GM19467 (cell line): ENCODE measurements around the gene ST8SIA2.

Experiments used
- ATAC-seq: cut with Tn5 transposase; IDR thresholded peaks from one replicate; pipeline ENCODE4 v1.9.1; 2021; ENCODE audit warnings: mild to moderate bottlenecking, moderate library complexity; ENCODE audit not compliant: unreplicated experiment

The ST8SIA2 gene

GRCh38 chr15:92395098-92395635 lies 1.5 kb downstream of the ST8SIA2 start:
- no peak for ATAC-seq

- ATAC-seq: no peak
Observed at GRCh38 chr15:92399271-92399950, 5.7 kb downstream of the ST8SIA2 start.

DNA sequence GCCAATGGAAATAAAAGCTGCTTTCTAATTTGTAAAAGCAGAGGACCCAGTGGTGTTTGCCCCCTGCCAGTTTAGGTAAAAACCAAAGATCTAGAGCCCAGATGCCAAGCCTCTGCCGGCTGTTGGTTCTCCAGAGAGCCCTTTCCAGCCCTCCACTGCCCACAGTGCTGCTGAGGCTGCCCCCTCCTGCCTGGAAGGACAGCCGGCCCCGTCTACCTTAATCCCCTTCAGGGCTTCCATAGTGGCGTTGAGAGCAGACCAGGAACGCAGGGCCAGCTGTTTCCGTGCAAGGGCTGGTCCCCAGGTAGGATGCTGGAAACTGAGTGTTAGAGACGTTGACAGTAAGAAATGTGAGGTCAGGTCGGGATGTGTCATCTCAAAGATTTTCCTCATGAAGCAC lies 6.9 kb downstream of the ST8SIA2 start:
- ATAC-seq: no peak

DNA sequence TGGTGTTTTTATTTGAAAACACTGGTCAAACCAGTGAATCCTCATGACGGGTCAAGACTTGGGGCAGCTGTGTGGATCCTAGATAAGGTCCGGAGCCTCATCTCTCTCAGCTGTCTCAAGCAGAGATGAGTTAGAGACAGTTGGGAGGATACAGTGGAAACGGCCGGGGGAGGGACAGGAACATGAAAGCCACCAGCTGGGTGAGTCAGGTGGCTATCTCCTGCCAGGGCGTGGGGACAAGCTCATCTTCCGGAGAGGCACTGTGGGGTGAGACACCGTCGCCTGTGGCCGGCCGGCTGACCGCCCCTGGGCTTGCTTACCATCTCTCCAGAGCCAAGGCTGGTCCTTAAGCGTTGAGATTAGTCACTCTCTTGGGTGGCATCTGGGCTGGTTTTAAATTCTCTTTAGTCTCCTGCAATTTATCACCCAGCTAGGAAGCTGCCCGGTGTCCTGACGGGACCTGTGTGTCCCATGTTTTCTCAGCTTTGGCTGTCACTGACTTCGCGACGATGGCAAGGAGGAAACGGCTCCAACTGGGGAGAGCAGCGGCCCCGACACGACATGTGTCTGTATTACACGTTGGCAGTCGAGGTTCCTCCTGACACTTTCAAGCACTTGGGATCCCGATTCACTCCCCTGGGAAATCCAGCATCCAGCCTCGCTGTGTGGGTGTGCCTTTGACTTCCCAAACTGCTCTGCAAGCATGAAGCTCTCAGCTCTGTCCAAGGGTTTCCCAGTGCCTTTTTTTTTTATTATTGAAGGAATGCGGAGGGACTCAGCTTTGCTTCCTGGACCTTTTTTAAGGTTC lies 7.5 kb downstream of the ST8SIA2 start:
- ATAC-seq: no peak

DNA sequence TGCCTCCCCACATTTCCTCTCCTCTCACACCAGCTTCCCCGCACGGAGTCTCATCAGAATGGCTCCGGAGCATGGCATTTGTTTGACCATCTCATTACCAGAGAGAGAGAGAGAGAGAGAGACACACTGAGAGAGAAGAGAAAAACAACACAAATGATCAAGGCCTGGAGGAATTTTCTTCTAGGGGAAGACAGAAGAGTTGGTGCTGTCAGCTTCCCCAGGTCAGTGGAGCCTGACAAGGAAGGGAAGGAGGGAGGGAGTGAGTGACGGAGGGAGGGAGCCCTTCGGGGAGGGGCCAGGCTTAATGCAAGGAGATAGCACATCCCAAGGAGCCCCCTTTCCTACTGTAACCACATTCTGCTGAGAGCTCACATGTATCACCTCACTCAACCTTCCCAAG lies 9.1 kb downstream of the ST8SIA2 start:
- ATAC-seq: no peak

GRCh38 chr15:92405942-92406341 lies 12.3 kb downstream of the ST8SIA2 start:
- ATAC-seq: no peak

GRCh38 chr15:92407321-92407720 lies 13.6 kb downstream of the ST8SIA2 start:
- ATAC-seq: no peak

- ATAC-seq: no peak
Observed at GRCh38 chr15:92407916-92408315, 14.2 kb downstream of the ST8SIA2 start.

DNA sequence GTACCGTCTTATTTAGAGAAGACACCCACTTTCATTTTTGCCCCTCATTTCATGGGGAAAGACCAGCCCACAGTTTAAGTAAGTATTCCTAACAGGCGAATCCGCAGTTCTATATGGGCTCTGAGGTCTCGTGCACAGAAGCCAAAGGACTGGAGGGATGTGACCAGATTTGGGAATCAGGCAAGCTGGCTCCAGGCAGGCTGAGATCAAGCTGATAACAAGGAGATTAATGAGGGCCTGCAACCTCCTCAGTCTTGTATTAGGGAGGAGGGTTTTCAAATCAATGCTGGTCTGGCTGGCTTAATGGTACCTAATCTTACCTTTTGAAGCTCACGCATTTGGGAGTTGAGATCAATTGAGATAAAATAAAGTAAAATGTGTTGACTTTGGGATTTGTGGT lies 15.3 kb downstream of the ST8SIA2 start:
- ATAC-seq: no peak

GRCh38 chr15:92409521-92409920 lies 15.8 kb downstream of the ST8SIA2 start:
- no peak for ATAC-seq

GRCh38 chr15:92410537-92410936 lies 16.9 kb downstream of the ST8SIA2 start:
- ATAC-seq: no peak

DNA sequence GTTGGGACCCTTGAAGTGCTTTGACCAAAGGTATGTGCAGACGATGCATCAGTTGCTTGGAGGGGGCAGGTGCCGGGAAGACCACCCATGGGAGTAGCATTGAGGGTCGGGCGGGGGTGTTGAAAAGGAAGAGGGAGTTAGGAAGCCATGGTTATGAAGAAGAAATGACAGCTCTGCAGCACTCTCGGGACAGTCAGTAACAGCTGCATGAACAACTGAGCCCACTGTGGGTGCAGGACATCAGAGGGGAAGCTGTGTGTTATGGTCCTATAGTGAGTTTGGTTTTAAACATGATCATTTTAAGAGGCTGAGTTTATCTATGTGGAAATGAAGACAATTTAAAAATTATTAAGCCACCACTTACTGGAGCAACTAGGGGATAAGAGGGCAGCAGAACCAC lies 17.6 kb downstream of the ST8SIA2 start:
- ATAC-seq: no peak

DNA sequence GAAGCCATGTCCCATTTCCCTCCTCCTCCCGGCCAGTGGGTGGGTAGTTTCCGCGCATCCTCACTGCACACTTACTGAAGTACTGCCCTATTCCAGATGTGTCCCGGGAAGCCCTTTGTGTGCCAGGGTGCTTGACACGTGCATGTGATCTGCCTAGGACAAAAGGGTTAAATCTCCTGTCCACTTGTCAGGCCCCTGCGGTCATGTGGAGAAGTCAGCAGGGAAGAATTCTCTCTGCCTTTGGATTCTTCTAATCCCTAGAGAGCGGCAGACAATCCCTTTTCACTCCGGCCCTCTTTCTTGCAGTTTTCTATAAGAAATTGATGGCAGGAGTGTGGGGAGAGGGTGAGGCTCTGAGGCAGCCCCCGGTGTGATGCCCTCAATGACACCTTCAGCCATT lies 19.8 kb downstream of the ST8SIA2 start:
- ATAC-seq: no peak

DNA sequence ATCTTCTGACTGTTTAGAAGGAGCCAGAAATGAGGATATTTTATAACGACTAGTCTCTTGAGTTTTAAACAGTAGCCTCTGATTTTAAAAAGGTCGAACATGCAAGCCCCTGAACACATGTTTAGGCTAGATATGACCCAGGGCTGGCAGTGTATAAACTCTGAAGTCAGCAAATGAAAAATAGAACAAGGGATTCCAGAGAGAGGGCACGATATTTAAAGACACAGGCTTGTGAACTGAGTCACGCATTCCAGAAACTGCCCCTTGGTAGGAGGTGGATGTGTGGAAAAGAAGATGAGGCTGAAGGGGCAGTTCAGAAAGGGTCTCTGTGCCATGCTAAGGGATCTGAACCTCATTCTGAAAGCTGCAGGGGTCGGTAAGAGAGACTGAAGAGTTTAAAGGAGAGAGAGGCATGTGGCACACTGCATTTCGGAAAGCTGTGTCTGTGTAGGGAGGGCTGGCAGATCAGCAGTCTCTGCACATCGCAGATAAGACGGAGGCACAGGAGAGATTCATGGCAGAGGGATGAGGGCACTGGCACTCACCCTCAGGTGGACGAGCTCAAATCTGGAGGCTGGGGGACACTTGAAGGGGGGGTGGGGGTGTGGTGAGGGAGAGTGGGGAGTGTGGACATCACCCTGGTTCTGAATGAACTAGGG lies 22.1 kb downstream of the ST8SIA2 start:
- ATAC-seq: no peak

GRCh38 chr15:92416557-92416956 lies 22.9 kb downstream of the ST8SIA2 start:
- no peak for ATAC-seq

DNA sequence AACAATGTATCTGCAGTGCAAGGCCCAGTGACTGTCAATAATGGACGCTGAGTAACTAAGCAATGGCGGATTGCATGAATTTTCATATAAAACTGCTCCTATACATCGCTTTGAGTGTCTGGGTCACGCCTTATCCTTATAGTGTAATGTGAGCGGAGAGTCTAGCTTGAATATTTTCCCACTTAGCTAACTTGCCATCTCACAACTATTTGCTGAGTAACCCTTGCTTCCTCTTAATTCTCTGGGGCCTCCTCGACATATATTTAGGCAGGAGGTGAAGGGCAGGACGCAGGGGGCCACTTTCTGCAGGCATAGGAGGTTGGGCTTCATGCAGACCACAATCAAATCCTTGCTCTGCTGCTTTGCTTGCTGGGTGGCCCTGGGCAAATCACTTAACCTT lies 24.0 kb downstream of the ST8SIA2 start:
- no peak for ATAC-seq

DNA sequence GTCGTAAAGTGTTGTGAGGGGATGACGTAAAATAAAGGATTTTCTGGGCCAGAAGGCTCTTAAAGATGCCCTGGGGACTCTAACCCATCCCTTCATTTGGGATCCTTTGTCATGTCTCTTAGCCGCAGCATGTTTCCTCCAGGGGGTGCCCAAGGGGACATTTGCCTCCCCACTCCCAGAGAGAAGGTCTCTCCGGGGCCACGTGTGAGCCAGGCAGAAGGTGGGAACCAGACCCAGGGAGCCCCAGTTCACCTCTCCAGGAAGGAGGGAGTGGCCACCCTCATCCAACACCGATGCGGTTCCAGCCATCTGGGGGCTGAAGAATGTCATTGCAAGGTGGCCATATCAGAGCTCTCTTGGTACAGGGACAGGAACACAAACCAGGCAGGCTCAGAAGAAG lies 25.2 kb downstream of the ST8SIA2 start:
- ATAC-seq: no peak

DNA sequence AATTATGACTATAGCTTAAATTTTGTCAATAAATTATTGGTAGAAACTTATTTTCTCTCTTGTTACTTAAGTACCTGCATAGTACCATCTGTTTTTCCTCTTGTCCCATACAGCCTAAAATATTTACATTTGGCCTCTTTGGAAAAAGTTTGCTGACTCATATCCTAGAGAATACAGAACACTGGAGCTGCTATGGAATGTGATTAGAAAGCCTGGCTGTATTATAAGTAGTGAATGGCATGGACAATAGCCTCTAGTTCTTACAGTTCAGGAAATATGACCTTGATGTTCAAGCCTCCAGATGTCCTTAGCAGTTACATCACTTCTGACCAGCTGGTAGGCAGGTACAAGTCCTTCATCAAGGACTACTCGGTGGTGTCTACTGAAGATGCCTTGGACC lies 28.3 kb downstream of the ST8SIA2 start:
- ATAC-seq: no peak

- no peak for ATAC-seq
Observed at GRCh38 chr15:92425578-92426225, 32.0 kb downstream of the ST8SIA2 start.

- no peak for ATAC-seq
Observed at GRCh38 chr15:92429378-92430068, 35.8 kb downstream of the ST8SIA2 start.

DNA sequence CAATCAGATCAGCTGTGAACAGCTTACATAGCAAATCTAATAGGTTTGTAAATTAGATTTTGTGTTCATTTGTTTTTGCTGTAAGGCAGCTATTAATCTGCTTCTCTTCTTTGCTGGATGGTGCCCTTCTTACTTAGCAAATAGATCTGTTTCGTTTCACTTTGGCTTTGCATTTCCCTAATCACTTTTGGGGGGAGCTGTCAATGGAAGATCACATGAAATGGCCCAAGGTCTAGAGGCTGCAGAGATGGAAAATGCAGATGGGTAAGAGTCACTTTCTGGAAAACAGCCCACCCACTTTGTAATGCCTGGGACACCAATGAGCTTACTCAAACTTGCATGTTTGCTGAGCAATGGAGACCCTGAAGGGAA lies 36.4 kb downstream of the ST8SIA2 start:
- ATAC-seq: no peak
